Smooth muscle cell (in vitro differentiated cells): Measurements from ENCODE around the gene SNAPC5. TPM values are rescaled to one million over a fixed set of nuclear protein-coding genes. Genes with fewer than 3 reads are reported as not detected.

Experiments used
- DNase-seq: peaks from one replicate; lab custom pipeline; 2025; ENCODE audit not compliant: unreplicated experiment; lab: John Stamatoyannopoulos, UW
- H2AFZ ChIP-seq: fragments of 200-600 bp; sonication (generic); 2 replicates; pipeline ENCODE4 v1.6.0; 2016; ENCODE audit warnings: antibody characterized with exemption, low read depth, mild to moderate bottlenecking
- H3F3A ChIP-seq: fragments of 200-600 bp; sonication (generic); 2 replicates; pipeline ENCODE4 v1.6.0; 2017; ENCODE audit warnings: antibody characterized with exemption, low read depth
- H3K27ac ChIP-seq: fragments of 200-600 bp; sonication (generic); 2 replicates; pipeline ENCODE4 v1.5.1; 2016; ENCODE audit warnings: low read depth, mild to moderate bottlenecking
- H3K27me3 ChIP-seq: fragments of 200-600 bp; sonication (generic); 2 replicates; pipeline ENCODE4 v1.6.1; 2016; ENCODE audit warnings: low read depth, mild to moderate bottlenecking
- H3K36me3 ChIP-seq: fragments of 200-600 bp; sonication (generic); 2 replicates; pipeline ENCODE4 v1.5.1; 2016; ENCODE audit warnings: low read depth
- H3K4me1 ChIP-seq: fragments of 200-600 bp; sonication (generic); 2 replicates; pipeline ENCODE4 v1.5.1; 2016; ENCODE audit warnings: low read depth
- H3K4me2 ChIP-seq: fragments of 200-600 bp; sonication (generic); 2 replicates; pipeline ENCODE4 v1.6.0; 2016; ENCODE audit warnings: mild to moderate bottlenecking
- H3K4me3 ChIP-seq: fragments of 200-600 bp; sonication (generic); 2 replicates; pipeline ENCODE4 v1.5.1; 2016; ENCODE audit warnings: mild to moderate bottlenecking
- H3K79me2 ChIP-seq: fragments of 200-600 bp; sonication (generic); 2 replicates; pipeline ENCODE4 v1.6.0; 2016; ENCODE audit warnings: low read depth, mild to moderate bottlenecking
- H3K9ac ChIP-seq: fragments of 200-600 bp; sonication (generic); 2 replicates; pipeline ENCODE4 v1.6.0; 2016; ENCODE audit warnings: low read depth
- H3K9me3 ChIP-seq: fragments of 200-600 bp; sonication (generic); replicated peaks from 2 replicates; pipeline ENCODE4 v1.5.1; 2016; ENCODE audit warnings: low read depth
- H4K20me1 ChIP-seq: fragments of 200-600 bp; sonication (generic); 2 replicates; pipeline ENCODE4 v1.6.0; 2016; ENCODE audit warnings: low read depth
- CTCF ChIP-seq: fragments of 200-600 bp; sonication (generic); IDR thresholded peaks from 2 replicates; pipeline ENCODE4 v1.5.1; 2017; ENCODE audit warnings: borderline replicate concordance, mild to moderate bottlenecking, antibody characterized with exemption; ENCODE audit not compliant: insufficient read depth, poor library complexity, severe bottlenecking
- WGBS: methylation state at CpG from one replicate; pipeline ENCODE4 v1.1.7; 2016; ENCODE audit warnings: low lambda C conversion rate; 5-methylcytosine and 5-hydroxymethylcytosine counted together
- polyA plus RNA-seq: library from polyadenylated mRNA; unstranded; fragments of >200 nt; fragmentation: Nextera tagmentation; extraction: Ambion mirVana; gene quantifications from 2 replicates; pipeline ENCODE4 v1.2.1, GENCODE V29; 2016
- total RNA-seq: library from RNA; depleted of rRNA; stranded (reverse); fragments of >200 nt; gene quantifications from 2 replicates; pipeline ENCODE4 v1.2.3, GENCODE V29; 2014

The SNAPC5 gene
- total and polyA plus RNA-seq, 2 experiments from 2014 or later, result 19.1 to 27.0 TPM

- no peak overlapping the region for H3K4me2 ChIP-seq
- no peak for TF ChIP-seq CTCF
- no peak for DNase-seq
- H3F3A ChIP-seq, result no peaks in the 10 kb centered on the region
- H3K27ac ChIP-seq, result no peak overlapping the region
- no peaks in the 10 kb centered on the region for H3K4me1 ChIP-seq
- H4K20me1 ChIP-seq, result peaks cover 43% of the 10 kb centered on the region
- H2AFZ ChIP-seq, result no peak overlapping the region
- no peaks in the 10 kb centered on the region for H3K9me3 ChIP-seq
- no peak overlapping the region for H3K9ac ChIP-seq
- no peaks in the 10 kb centered on the region for H3K79me2 ChIP-seq
- H3K36me3 ChIP-seq, result peaks cover 13% of the 10 kb centered on the region
- H3K4me3 ChIP-seq, result no peak overlapping the region
- H3K27me3 ChIP-seq, result no peaks in the 10 kb centered on the region
- WGBS, result 97% methylated on average over 3 of the region's 3 CpGs
These were observed 10.7 kb downstream of the SNAPC5 start for GRCh38 chr15:66486887-66487286.

GRCh38 chr15:66484539-66485112 lies 12.9 kb downstream of the SNAPC5 start:
- no peak for TF ChIP-seq CTCF
- Histone ChIP-seq H4K20me1 (peaks cover 66% of the 10 kb centered on the region), H3K79me2 (no peaks in the 10 kb centered on the region), H3K27me3 (no peaks in the 10 kb centered on the region), H2AFZ (no peak overlapping the region), H3K9ac (no peak overlapping the region), H3K4me3 (no peak overlapping the region), H3F3A (peaks cover 3% of the 10 kb centered on the region), H3K27ac (no peak overlapping the region), H3K36me3 (peaks cover 13% of the 10 kb centered on the region), H3K9me3 (no peaks in the 10 kb centered on the region), H3K4me1 (no peaks in the 10 kb centered on the region), H3K4me2 (no peak overlapping the region)
- no peak for DNase-seq
- WGBS, result 85% methylated on average over 5 of the region's 5 CpGs

GRCh38 chr15:66483131-66483566 lies 14.4 kb downstream of the SNAPC5 start:
- Histone ChIP-seq H3F3A (peaks cover 3% of the 10 kb centered on the region), H3K36me3 (peaks cover 13% of the 10 kb centered on the region), H2AFZ (no peak overlapping the region), H3K4me1 (no peaks in the 10 kb centered on the region), H3K79me2 (no peaks in the 10 kb centered on the region), H3K27ac (no peak overlapping the region), H3K27me3 (no peaks in the 10 kb centered on the region), H3K4me2 (no peak overlapping the region), H3K4me3 (no peak overlapping the region), H4K20me1 (peaks cover 79% of the 10 kb centered on the region), H3K9ac (no peak overlapping the region), H3K9me3 (no peaks in the 10 kb centered on the region)
- WGBS, result 60% methylated on average over 3 of the region's 3 CpGs
- TF ChIP-seq CTCF, result no peak
- no peak for DNase-seq

GRCh38 chr15:66482539-66482938 lies 15.0 kb downstream of the SNAPC5 start:
- Histone ChIP-seq H2AFZ (no peak overlapping the region), H3K4me2 (no peak overlapping the region), H3K9me3 (no peaks in the 10 kb centered on the region), H3K4me3 (no peak overlapping the region), H3K36me3 (peaks cover 13% of the 10 kb centered on the region), H4K20me1 (peaks cover 84% of the 10 kb centered on the region), H3K27me3 (no peaks in the 10 kb centered on the region), H3K4me1 (no peaks in the 10 kb centered on the region), H3K27ac (no peak overlapping the region), H3K9ac (no peak overlapping the region), H3K79me2 (no peaks in the 10 kb centered on the region), H3F3A (peaks cover 3% of the 10 kb centered on the region)
- no peak for TF ChIP-seq CTCF
- WGBS, result 98% methylated on average over 9 of the region's 9 CpGs
- no peak for DNase-seq
